GM18502 (cell line): Measurements from ENCODE around the gene AP2A2.
"Not testable (repeated sequence)": the region's sequence is repeated elsewhere in the genome, so short reads cannot be mapped to it uniquely, and the experiment has no call there.

ENCODE experiments used
- ATAC-seq: cut with Tn5 transposase; IDR thresholded peaks from one replicate; pipeline ENCODE4 v1.9.1; 2021; ENCODE audit warnings: mild to moderate bottlenecking; ENCODE audit not compliant: unreplicated experiment, poor library complexity

AP2A2 gene

DNA sequence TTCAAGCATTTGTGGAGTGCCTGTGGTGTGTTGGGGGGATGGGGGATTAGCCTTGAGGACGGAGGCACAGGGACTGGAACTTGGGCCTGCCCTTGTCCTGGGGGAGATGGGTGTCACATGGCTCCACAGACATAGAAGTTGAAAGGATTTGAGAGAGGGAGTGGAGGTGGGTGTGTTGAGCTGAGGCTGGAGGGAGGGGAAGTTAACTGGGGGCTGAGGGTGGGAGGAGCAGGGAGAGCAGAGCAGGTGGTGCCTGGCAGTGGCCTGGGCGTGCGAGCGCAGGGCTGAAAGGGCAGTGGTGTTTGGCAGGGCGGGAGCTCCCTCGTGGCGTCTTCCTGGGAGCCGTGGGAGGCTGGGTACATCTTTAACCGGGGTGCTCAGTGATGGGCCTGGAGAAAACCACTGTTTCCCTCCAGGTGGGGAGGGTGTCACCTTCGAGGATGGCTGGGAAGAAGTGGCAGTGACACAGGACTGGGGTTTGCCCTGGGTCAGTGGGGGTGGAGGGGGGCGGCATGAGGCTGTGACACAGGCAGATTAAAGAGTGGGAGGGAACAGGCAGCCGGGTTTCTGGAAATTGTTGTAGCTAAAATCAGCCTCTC is 45.5 kb downstream of the AP2A2 start:
- no peak for ATAC-seq

DNA sequence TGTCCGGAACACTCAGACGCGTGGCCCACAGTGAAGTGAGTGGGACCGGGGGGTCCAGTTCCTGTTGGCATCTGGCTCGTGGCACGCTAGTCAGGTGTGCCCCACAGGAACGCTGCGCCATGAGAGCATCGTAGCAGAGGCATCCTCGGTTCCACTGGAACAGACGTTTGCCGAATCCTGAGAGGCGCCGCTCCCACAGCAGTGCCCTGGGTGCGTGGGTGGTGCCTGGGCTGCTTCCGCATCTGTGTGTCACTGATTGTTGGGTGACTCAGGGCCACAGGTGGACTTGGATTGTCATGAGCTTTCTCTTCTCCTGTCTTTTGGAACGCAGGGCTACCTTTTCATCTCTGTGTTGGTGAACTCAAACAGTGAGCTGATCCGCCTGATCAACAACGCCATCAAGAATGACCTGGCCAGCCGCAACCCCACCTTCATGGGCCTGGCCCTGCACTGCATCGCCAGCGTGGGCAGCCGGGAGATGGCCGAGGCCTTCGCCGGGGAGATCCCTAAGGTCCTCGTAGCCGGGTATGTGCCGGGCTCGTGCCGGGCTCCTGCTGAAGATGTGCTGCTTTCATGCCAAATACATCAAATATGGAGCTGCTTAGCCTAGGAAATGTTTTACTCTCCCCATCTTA is 46.2 kb downstream of the AP2A2 start:
- ATAC-seq = no peak

GRCh38 chr11:972523-973211 is 47.0 kb downstream of the AP2A2 start:
- ATAC-seq = no peak

DNA sequence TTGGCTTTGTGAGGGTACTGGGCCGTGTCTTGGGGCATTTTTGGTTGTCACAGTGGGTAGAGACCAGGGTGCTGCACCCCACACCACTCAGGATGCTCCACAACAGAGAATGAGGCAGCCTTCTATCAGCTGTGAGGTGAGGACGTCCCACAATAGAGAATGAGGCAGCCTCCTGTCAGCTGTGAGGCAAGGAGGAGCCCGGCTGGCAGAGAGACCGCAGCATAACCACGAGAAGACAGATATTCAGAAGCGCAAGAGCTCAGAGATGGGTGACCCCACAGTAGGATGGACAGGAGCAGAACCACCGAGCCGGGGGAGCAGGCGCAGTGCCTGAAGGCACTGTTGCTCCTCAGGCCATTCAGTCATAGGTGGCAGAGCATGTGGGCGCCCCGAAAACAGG is 47.6 kb downstream of the AP2A2 start:
- ATAC-seq = no peak

- ATAC-seq = not testable (repeated sequence)
These were observed 49.7 kb downstream of the AP2A2 start for GRCh38 chr11:975376-975775.

DNA sequence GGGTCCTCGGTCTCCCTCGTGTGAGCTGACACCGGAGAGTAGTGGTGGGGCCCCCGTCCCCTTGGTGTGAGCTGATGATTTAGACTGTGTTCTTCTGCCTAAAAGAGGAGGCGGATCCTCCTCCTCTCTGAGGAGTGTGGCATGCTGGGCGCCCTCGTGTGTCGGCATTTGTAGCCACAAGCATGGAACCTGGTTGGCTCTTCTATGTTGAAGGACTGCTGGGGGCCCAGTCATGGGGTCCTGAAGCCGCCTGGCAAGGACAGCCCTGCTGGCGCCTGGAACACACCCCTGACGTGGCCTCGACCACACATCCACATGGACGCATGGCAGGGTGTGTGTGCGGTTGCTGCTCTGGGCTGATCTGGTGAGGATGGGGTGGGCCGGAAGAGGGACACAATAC is 50.2 kb downstream of the AP2A2 start:
- no peak for ATAC-seq

- ATAC-seq = no peak
These were observed 50.9 kb downstream of the AP2A2 start for GRCh38 chr11:976431-977160.

GRCh38 chr11:977830-978720 is 52.4 kb downstream of the AP2A2 start:
- ATAC-seq = no peak

- no peak for ATAC-seq
These were observed 53.1 kb downstream of the AP2A2 start for GRCh38 chr11:978781-979180.

- ATAC-seq = no peak
These were observed 55.0 kb downstream of the AP2A2 start for GRCh38 chr11:980438-981357.

DNA sequence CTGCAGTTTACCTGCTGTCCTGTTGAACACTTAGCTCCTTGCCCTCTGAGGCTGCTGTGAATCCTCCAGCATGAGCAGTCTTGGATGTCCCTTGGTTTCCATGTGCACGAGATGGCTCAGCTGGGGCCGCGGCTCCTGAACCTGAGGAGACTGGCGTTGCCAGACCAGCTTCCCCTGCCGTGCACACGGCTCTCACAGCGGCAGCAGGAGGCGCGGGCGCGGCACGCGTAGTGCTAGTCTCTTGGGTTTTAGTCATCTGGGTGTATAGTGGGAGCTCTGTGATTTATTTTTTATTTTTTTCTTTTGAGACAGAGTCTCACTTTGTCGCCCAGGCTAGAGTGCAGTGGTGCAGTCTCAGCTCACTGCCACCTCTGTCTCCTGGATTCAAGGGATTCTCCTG is 56.1 kb downstream of the AP2A2 start:
- no peak for ATAC-seq

DNA sequence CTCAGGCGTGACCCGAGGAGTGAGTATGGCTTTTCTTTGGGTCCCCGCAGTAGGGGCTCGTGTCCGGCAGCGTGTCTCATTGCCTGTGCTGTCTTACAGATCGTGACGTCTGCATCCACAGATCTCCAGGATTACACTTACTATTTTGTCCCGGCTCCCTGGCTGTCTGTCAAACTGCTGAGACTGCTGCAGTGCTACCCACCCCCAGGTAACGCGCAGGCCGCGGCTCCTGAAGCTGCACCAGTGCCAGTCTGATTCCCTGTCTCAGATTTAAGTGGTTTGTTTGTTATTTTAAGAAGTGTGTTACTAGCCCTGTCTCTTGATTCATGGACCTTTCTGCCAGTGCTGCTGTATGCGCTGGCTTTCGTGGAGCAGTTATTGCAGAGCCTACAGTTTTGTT is 58.9 kb downstream of the AP2A2 start:
- no peak for ATAC-seq

- ATAC-seq = no peak
These were observed 59.7 kb downstream of the AP2A2 start for GRCh38 chr11:985406-985805.

- ATAC-seq = no peak
These were observed 60.2 kb downstream of the AP2A2 start for GRCh38 chr11:985848-986247.

- ATAC-seq = no peak
These were observed 60.7 kb downstream of the AP2A2 start for GRCh38 chr11:986270-986951.

GRCh38 chr11:986952-987305 is 61.3 kb downstream of the AP2A2 start:
- ATAC-seq = no peak

DNA sequence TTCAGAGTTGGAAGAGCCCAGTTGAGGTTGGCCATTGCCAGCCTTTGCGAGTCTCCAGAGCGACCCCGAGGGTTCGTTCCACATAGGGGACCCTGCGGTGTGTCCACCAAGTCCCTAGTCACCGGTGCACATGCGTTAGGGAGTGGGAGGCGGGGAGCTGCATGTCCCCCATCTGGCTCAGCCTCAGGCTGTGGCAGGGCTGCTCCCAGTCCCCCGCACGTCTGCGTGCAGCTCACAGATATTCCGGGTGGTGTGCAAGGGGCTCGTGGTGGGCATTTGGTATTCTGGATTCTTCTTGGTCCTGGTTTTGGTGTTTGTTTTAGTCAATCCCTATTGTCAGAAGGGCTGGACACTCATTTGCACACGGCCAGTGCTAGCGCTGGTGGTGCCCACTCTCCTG is 62.0 kb downstream of the AP2A2 start:
- ATAC-seq = no peak

GRCh38 chr11:990101-990500 is 64.4 kb downstream of the AP2A2 start:
- no peak for ATAC-seq

- ATAC-seq = no peak
These were observed 65.4 kb downstream of the AP2A2 start for GRCh38 chr11:991034-991433.
